H54 (cell line): ENCODE data around the gene CORO2A.

Experiments used
- DNase-seq: peaks from one replicate; pipeline ENCODE4 v3.0.0; 2011; ENCODE audit warnings: low spot score, mixed read lengths; ENCODE audit not compliant: insufficient read length
- FAIRE-seq: peaks from 3 replicates; lab custom pipeline; 2011; peaks lifted over from hg19 to GRCh38; lab: Jason Lieb, UNC
- POLR2A ChIP-seq: IDR thresholded peaks from 2 replicates; pipeline ENCODE4 v1.6.1; 2011; ENCODE audit warnings: low read depth, mild to moderate bottlenecking, low read length

The CORO2A gene

GRCh38 chr9:98192503-98193335 is at the start of gene CORO2A:
CORO2A (minus strand) TSS chr9:98192637; CDS start chr9:98157660, 34,977 bp downstream.
- no peak for FAIRE-seq
- DNase-seq: peak; percentile 97
- peak; percentile 68 for TF ChIP-seq POLR2A

- no peak for FAIRE-seq
- no peak for DNase-seq
- no peak for TF ChIP-seq POLR2A
Measured at GRCh38 chr9:98241357-98242300, 49.2 kb upstream of the CORO2A start.

- DNase-seq (no peak), FAIRE-seq (no peak)
- no peak for TF ChIP-seq POLR2A
Measured at GRCh38 chr9:98240475-98240874, 48.0 kb upstream of the CORO2A start.

- no peak for TF ChIP-seq POLR2A
- no peak for FAIRE-seq
- no peak for DNase-seq
Measured at GRCh38 chr9:98236901-98237487, 44.6 kb upstream of the CORO2A start.

- no peak for FAIRE-seq
- DNase-seq: no peak
- TF ChIP-seq POLR2A: no peak
Measured at GRCh38 chr9:98235126-98235525, 42.7 kb upstream of the CORO2A start.

GRCh38 chr9:98234245-98234825 is 41.9 kb upstream of the CORO2A start:
- DNase-seq: no peak
- FAIRE-seq: no peak
- no peak for TF ChIP-seq POLR2A

GRCh38 chr9:98232926-98233325 is 40.5 kb upstream of the CORO2A start:
- no peak for DNase-seq
- no peak for FAIRE-seq
- TF ChIP-seq POLR2A: no peak

GRCh38 chr9:98231770-98232478 is 39.5 kb upstream of the CORO2A start:
- TF ChIP-seq POLR2A: no peak
- FAIRE-seq (peak; percentile 87), DNase-seq (peak; percentile 80)

- TF ChIP-seq POLR2A: no peak
- no peak for DNase-seq
- no peak for FAIRE-seq
Measured at GRCh38 chr9:98230789-98231188, 38.4 kb upstream of the CORO2A start.

- FAIRE-seq (no peak), DNase-seq (no peak)
- no peak for TF ChIP-seq POLR2A
Measured at GRCh38 chr9:98230304-98230703, 37.9 kb upstream of the CORO2A start.

GRCh38 chr9:98229620-98230019 is 37.2 kb upstream of the CORO2A start:
- TF ChIP-seq POLR2A: no peak
- no peak for FAIRE-seq
- no peak for DNase-seq

- DNase-seq: no peak
- TF ChIP-seq POLR2A: no peak
- FAIRE-seq: no peak
Measured at GRCh38 chr9:98229090-98229395, 36.6 kb upstream of the CORO2A start.
